MM.1S (cell line): ENCODE results near the gene BACH2.

Experiments
- EZH2 ChIP-seq: fragments of 300-600 bp; sonication (generic); optimal IDR thresholded peaks from 2 replicates; pipeline ENCODE3; 2017; ENCODE audit warnings: low read depth, mild to moderate bottlenecking, antibody characterized with exemption, low read length, mixed read lengths
- EZH2phosphoT487 ChIP-seq: fragments of 300-600 bp; sonication (generic); IDR thresholded peaks from 2 replicates; pipeline ENCODE4 v1.6.1; 2018; ENCODE audit warnings: antibody characterized with exemption, low read length
- TF ChIP-seq, protein P1 (sequence below): fragments of 300-600 bp; sonication (generic); IDR thresholded peaks from 2 replicates; pipeline ENCODE4 v1.5.1; 2016; ENCODE audit warnings: antibody characterized with exemption, low read length, mixed read lengths

DNA sequence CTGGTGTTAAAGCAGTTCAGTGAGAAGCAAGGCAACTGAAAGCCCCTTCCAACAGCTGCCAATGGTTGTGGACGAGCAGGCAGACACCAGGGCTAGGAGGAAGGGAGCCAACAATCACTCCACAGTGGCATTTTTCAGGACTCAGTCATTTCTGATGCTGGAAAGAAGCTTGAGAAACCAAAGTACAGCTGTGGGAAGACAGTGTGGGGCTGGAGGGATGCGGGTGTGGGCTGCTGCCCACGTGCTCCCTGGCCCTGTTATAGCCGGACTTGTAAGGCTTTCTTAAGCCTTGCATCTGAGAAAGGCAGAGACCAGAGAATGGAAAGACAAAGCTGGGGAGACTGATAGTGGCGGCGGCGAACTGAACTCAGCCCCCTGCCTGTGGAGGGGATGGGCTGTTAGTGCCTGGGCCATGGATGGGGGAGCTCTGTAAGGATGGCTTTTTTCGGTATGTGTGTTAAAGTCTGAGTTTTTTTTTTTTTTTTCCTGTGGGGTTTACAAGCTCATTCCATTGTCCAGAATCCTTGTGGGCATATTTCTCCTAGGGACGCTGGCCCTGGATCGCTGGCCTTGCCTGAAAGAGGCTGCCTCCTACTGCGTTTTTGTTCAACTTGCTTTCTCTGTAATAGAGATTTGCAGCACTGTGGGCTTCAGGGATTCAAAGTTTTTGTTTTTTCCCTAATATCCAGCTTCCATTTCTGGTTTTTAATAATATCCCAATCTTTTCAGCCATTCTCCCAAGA is 310.7 kb downstream of the BACH2 start:
- no peak for TF ChIP-seq EZH2phosphoT487
- TF ChIP-seq EZH2: no peak
- TF ChIP-seq, protein P1, sequence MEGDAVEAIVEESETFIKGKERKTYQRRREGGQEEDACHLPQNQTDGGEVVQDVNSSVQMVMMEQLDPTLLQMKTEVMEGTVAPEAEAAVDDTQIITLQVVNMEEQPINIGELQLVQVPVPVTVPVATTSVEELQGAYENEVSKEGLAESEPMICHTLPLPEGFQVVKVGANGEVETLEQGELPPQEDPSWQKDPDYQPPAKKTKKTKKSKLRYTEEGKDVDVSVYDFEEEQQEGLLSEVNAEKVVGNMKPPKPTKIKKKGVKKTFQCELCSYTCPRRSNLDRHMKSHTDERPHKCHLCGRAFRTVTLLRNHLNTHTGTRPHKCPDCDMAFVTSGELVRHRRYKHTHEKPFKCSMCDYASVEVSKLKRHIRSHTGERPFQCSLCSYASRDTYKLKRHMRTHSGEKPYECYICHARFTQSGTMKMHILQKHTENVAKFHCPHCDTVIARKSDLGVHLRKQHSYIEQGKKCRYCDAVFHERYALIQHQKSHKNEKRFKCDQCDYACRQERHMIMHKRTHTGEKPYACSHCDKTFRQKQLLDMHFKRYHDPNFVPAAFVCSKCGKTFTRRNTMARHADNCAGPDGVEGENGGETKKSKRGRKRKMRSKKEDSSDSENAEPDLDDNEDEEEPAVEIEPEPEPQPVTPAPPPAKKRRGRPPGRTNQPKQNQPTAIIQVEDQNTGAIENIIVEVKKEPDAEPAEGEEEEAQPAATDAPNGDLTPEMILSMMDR: no peak
